LNCaP clone FGC (cell line): ENCODE data around the gene SV2C.

ENCODE experiments used
- DNase-seq: peaks from one replicate; pipeline ENCODE4 v3.0.0-alpha.2; 2011; ENCODE audit warnings: low read depth
- H3K4me3 ChIP-seq: 2 replicates; pipeline ENCODE4 v1.5.1; 2011; ENCODE audit warnings: mild to moderate bottlenecking, low read depth, low read length, control low read depth
- CTCF ChIP-seq: IDR thresholded peaks from 2 replicates; pipeline ENCODE4 v1.5.1; 2012; ENCODE audit warnings: mild to moderate bottlenecking; ENCODE audit not compliant: control insufficient read depth, insufficient read depth; ENCODE audit errors: extremely low read depth

The SV2C gene

GRCh38 chr5:76245590-76245989, 162.4 kb downstream of the SV2C start:
- TF ChIP-seq CTCF: no peak

GRCh38 chr5:76249621-76250020, 166.4 kb downstream of the SV2C start:
- no peak overlapping the region for H3K4me3 ChIP-seq
- DNase-seq: no peak
- TF ChIP-seq CTCF: no peak

More at GRCh38 chr5:76245590-76245989, 162.4 kb downstream of the SV2C start:
- no peak overlapping the region for H3K4me3 ChIP-seq
- no peak for DNase-seq

GRCh38 chr5:76250463-76250862, 167.3 kb downstream of the SV2C start:
- TF ChIP-seq CTCF: no peak

GRCh38 chr5:76251656-76252055, 168.5 kb downstream of the SV2C start:
- no peak for DNase-seq
- TF ChIP-seq CTCF: no peak

More at GRCh38 chr5:76250463-76250862, 167.3 kb downstream of the SV2C start:
- H3K4me3 ChIP-seq: no peak overlapping the region
- DNase-seq: no peak

GRCh38 chr5:76252437-76252836, 169.3 kb downstream of the SV2C start:
- no peak overlapping the region for H3K4me3 ChIP-seq
- DNase-seq: no peak
- no peak for TF ChIP-seq CTCF

More at GRCh38 chr5:76251656-76252055, 168.5 kb downstream of the SV2C start:
- no peak overlapping the region for H3K4me3 ChIP-seq

GRCh38 chr5:76256116-76256889, 173.1 kb downstream of the SV2C start:
- peak; percentile 90 for TF ChIP-seq CTCF
- no peak overlapping the region for H3K4me3 ChIP-seq

More at GRCh38 chr5:76256116-76256889, 173.1 kb downstream of the SV2C start:
- DNase-seq: peak; percentile 68
